ENCODE results near the gene PLXDC1. TPM values are rescaled to one million over a fixed set of nuclear protein-coding genes. Genes with fewer than 3 reads are reported as not detected.
A peak's percentile ranks its signal among the peaks of the same experiment; 100 is the strongest.

PLXDC1 gene
- total RNA-seq: 9.6 TPM

DNA sequence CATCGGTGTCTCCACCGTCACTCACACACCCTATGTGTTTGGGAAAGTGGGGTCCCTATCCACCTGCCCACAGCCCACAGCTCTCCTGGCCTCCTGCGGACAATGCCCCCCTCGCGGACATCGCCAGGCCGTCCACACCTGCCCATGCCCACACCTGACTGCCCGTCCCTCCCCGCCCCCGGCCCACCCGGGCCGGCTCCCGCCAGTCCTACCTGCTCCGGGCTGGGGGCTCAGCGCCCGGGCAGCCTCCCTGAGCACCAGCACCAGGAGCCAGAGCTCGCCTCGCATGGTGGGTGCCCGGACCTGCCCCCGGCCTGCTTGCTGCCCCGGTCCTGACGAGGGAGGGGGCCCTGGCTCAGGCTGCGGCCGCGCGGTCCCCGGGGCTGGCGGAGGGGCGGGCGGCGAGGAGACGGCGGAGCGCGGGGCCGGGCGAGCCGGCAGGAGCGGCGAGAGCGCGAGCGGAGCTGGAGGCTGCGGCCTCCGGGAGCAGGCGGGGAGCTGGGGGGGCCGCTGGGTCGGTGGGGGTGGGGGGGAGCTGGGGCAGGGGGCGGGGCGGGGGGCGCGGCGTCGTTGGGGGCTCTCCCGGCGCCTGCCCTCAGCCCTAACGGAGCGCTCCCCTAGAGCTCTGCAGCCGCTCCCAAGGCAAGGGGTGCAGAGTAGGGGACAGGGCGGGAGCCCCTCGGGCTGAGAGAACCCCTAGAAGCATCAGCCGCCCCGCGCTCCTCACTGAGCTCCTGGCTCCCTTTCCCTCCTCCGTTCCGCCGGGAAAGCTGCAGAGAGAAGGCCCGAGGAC, at the start of gene PLXDC1:
Gene PLXDC1, minus strand, starts transcription at position 488 of the 793 bp plus-strand sequence. Its CDS starts 200 bp downstream, at position 288.
- peaks cover 30% of the 10 kb centered on the region for H3K4me1 ChIP-seq (ENCODE audit: insufficient read depth, low read length)
- H3K9me3 ChIP-seq (ENCODE audit: low read depth, low read length): no peaks in the 10 kb centered on the region
- H3K4me3 ChIP-seq (ENCODE audit: low read length): peak within 1 kb of the TSS; percentile 93
- peaks cover 23% of the 10 kb centered on the region for H3K27me3 ChIP-seq (ENCODE audit: insufficient read depth, low read length)

DNA sequence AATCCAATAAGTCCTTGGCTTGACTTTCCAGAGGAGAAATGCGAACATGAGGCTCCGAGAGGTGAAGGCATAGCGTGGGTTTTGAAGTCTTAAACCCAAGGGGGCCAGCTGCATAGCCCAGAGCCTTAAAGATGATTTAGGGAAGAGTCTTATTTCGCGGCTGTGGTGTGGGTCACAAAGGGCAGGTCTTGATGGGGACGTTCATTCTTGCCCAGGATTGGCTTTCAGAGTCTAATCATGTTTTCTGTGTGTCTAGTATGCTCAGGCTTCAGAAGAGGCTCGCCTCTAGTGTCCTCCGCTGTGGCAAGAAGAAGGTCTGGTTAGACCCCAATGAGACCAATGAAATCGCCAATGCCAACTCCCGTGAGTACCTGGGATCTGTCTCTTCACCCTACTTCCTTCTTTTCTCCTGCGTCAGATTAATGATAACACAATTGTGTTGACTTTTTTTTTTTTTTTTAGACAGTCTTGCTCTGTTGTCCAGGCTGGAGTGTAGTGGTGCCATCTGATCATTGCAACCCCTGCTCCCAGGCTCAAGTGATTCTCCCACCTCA, 49.6 kb upstream of the PLXDC1 start:
- Histone ChIP-seq H3K4me3 (ENCODE audit: low read length) (peak overlapping the region; percentile 75), H3K9me3 (ENCODE audit: low read depth, low read length) (no peaks in the 10 kb centered on the region), H3K27me3 (ENCODE audit: insufficient read depth, low read length) (no peaks in the 10 kb centered on the region), H3K4me1 (ENCODE audit: insufficient read depth, low read length) (peaks cover 44% of the 10 kb centered on the region)

DNA sequence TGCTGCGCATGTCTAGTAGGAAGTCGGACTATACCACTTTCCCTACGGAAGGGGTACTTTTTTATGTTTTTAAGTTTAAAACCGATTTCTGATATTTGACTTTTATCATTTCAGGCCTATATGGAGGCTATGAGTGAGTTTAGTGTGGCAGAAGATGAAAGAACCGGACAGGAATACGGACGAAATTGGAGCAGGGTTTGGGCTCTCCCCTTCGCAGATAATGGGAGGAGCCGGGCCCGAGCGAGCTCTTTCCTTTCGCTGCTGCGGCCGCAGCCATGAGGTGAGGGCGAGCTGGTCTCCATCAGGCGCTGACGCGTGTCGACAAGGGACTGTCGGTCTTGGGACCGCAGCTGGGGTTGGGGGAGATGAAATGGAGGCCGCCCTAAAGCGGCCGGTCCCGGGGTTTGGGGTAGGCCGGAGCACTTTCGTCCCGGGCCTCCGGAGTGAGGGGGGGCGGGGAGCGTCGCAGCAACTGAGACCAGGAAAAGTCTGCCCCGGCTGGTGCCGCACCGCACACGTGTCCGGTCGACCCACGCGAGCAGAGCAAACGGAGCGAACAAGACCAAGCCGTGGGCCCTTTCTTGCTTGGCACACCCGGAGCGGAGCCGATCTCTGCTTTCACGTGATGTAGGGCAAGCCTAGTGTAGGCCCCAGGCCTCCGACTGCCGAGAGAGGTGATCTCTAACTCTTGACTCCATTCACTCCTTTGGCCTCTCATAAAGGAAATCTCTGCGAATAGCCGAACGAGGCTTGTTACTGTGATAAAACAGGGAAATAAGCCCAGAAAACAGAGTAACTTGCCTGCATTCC, 48.8 kb upstream of the PLXDC1 start, which contains the start of gene RPL19:
Gene RPL19, plus strand, starts transcription at position 214 of the 810 bp plus-strand sequence. Its CDS starts 62 bp downstream, at position 276.
- peak within 1 kb of the TSS; percentile 75 for H3K4me3 ChIP-seq (ENCODE audit: low read length)
- H3K27me3 ChIP-seq (ENCODE audit: insufficient read depth, low read length): no peaks in the 10 kb centered on the region
- no peaks in the 10 kb centered on the region for H3K9me3 ChIP-seq (ENCODE audit: low read depth, low read length)
- peaks cover 50% of the 10 kb centered on the region for H3K4me1 ChIP-seq (ENCODE audit: insufficient read depth, low read length)

DNA sequence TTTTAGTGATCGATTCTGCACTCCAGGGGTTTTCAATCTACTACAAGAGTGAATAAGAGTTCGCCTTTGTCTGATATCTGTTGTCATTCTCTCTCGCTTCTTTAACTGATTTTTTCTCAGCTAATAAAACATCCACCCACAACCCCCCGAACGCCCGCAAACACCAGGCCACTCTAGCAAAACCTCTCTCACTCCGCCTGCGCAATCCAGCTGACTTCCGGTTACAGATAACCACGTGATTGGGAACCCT, 48.3 kb upstream of the PLXDC1 start:
- peaks cover 50% of the 10 kb centered on the region for H3K4me1 ChIP-seq (ENCODE audit: insufficient read depth, low read length)
- H3K27me3 ChIP-seq (ENCODE audit: insufficient read depth, low read length): no peaks in the 10 kb centered on the region
- H3K9me3 ChIP-seq (ENCODE audit: low read depth, low read length): no peaks in the 10 kb centered on the region
- peak overlapping the region; percentile 75 for H3K4me3 ChIP-seq (ENCODE audit: low read length)

DNA sequence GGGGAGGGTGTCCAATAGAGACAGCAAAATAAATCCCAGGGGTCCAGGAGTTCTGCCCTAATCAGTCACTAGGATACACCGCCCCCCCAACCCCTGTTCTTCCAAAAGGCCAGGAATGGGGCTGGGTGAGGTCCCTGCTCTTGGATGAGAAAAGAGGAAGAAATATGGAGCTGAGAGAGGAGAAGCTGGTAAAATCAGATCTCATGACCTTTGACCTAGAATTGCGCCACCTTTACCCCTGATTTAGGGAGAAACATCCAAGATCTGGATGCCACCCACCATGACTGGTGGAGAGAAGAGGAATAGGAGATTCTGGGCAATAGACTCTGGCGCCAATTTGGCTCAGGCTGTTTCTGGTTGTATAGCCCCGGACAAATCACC, 46.7 kb upstream of the PLXDC1 start:
- Histone ChIP-seq H3K4me3 (ENCODE audit: low read length) (no peak overlapping the region), H3K27me3 (ENCODE audit: insufficient read depth, low read length) (no peaks in the 10 kb centered on the region), H3K4me1 (ENCODE audit: insufficient read depth, low read length) (peaks cover 50% of the 10 kb centered on the region), H3K9me3 (ENCODE audit: low read depth, low read length) (no peaks in the 10 kb centered on the region)

DNA sequence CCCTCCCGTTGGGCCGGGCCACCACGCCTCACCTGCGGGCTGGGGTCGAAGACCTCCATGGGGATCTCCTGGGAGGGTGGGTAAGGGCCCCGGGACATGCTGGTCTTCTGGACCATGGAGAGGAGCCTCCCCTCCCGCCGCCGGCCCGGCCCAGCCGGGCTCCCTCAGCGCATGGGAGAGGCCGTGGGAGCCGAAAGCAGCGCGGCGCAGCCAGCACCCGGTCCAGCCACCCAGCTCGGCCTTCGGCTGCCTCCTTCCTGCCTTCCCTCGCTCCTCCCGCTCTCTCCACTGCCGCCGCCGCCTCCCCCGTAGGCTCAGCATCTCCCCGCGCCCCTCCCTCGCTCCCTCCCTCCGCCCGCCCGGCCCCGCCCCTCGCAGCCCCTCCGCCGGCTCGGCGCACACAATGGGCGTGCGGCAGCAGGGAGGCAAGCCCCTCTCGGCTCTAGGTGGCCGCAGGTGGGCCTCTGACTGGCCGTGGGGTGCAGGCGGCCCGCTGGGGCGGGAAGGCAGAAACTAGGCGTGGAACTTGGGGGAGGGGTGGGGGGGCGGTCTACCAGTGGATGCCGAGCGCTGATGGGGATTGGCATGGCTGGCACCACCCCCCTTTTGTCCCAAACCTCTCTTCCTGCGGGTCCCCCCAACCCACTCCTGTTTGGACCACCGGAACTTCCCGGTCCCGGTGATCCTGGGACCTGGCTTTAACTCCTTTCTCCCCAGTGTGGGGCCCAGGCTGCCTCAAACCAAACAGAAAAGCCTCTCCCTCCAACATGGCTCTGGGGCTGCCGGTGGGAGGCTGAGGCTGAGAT, 46.1 kb upstream of the PLXDC1 start, which contains the start of gene CACNB1:
Gene CACNB1, minus strand, starts transcription at position 290 of the 806 bp plus-strand sequence. Its CDS starts 174 bp downstream, at position 116.
- Histone ChIP-seq H3K27me3 (ENCODE audit: insufficient read depth, low read length) (no peaks in the 10 kb centered on the region), H3K4me3 (ENCODE audit: low read length) (peak within 1 kb of the TSS; percentile 52), H3K4me1 (ENCODE audit: insufficient read depth, low read length) (peaks cover 50% of the 10 kb centered on the region), H3K9me3 (ENCODE audit: low read depth, low read length) (no peaks in the 10 kb centered on the region)

DNA sequence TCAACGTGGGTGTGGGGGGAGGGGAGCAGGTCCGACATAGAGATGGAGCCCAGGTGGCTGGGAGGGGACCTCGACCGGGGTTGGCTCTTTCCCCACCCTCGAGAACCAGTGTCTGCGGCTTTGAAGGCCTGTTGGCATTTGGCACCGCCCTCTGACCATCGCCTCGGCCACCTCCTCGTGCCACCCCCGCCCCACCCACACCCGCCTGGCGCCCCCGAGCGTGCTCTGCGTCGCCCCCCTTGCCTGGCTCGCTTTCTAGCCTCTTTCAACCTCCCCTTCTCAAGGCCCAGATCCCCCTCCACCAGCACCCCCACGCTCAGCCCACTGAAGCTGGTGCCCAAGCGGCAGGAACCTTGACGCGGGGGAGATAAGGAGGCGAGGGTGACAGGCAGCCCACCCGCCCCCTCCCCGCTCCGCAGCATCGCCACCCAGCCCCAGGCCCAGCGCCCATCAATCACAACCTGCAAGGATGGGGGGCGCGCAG, 45.4 kb upstream of the PLXDC1 start:
- Histone ChIP-seq H3K4me3 (ENCODE audit: low read length) (peak overlapping the region; percentile 52), H3K27me3 (ENCODE audit: insufficient read depth, low read length) (no peaks in the 10 kb centered on the region), H3K9me3 (ENCODE audit: low read depth, low read length) (no peaks in the 10 kb centered on the region), H3K4me1 (ENCODE audit: insufficient read depth, low read length) (peaks cover 45% of the 10 kb centered on the region)

DNA sequence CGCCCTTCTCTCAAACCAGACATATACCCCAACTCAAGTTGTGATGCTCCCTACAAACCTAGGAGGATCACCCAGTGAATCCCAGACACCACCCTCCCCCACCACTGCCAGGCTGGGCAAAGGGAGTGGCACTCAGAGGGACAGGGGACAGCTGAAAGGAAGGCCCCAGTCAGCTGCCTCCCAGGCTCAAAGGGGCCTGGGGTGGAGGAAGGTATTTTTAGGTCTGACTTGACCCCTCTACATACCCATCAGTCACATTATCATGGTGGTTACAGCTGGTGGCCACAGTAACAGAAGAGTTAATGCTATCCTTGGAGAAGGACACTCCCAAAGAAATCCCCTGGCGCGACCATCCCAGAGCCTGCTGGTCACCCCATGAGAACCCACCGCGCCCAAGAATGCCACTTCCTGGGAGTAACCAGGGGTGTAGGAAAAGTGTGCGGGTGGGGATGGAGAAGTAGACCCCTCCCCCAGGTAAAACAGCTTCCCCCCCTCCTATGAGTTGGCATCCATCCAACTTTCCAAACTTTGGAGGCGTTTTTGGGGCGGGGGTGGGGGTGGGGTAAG, 44.9 kb upstream of the PLXDC1 start:
- Histone ChIP-seq H3K27me3 (ENCODE audit: insufficient read depth, low read length) (no peaks in the 10 kb centered on the region), H3K4me1 (ENCODE audit: insufficient read depth, low read length) (peaks cover 40% of the 10 kb centered on the region), H3K4me3 (ENCODE audit: low read length) (no peak overlapping the region), H3K9me3 (ENCODE audit: low read depth, low read length) (no peaks in the 10 kb centered on the region)

DNA sequence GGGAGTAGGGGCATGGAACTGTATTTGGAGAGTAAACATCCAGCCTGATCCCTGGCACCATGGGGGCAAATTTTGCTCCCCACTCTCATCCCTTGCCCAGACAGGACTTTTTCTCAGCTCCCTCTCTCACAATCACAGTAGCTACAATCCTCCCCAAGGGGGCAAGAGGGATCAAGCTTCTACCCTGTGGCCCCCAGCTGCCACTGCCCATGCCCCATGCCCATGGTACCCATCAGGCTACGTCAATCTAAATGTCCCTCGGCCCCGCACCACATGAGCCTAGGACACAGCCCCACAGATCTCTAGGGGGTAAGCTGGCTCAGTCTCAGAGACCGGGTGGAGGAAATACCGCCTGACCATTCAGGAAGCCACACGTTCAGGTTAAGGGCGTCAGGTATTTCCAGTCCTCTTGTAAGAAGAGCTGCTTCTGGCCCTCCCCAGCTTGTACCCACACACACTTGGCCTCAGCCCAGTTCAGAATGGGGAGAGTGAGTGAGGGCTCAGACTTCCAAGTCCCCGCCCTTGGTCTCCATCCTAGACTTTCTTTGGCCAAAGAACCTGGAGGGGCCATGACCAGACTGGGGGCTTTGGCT, 44.2 kb upstream of the PLXDC1 start:
- Histone ChIP-seq H3K27me3 (ENCODE audit: insufficient read depth, low read length) (no peaks in the 10 kb centered on the region), H3K4me1 (ENCODE audit: insufficient read depth, low read length) (peaks cover 33% of the 10 kb centered on the region), H3K9me3 (ENCODE audit: low read depth, low read length) (no peaks in the 10 kb centered on the region), H3K4me3 (ENCODE audit: low read length) (no peak overlapping the region)

DNA sequence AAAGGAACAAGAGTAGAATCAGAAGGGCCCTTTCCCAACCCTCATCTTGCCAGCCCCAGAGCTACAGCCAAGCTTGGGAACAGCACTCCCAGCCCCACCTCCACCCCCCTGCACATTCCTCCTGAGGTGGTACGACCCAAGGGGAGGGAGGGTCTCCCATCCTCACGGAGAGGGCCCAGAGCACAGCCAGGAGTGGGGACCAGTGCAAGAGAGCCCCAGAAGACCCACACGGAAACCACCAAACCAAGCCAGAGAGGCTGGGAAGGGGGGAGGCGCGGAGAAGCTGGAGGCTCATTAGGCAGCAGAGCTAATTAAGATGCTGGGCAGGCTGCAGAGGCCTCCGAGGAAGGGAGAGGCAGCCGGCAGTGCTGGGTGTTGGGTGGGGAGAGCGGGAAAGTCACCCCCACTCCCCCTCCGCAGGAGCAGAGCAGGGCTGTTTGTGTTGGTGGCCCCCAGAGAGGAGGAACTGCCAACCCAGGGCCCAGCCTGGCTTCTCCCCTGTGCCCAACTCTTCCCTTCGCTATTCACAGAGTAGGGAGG, 43.6 kb upstream of the PLXDC1 start:
- Histone ChIP-seq H3K4me1 (ENCODE audit: insufficient read depth, low read length) (peaks cover 31% of the 10 kb centered on the region), H3K4me3 (ENCODE audit: low read length) (no peak overlapping the region), H3K27me3 (ENCODE audit: insufficient read depth, low read length) (no peaks in the 10 kb centered on the region), H3K9me3 (ENCODE audit: low read depth, low read length) (no peaks in the 10 kb centered on the region)

DNA sequence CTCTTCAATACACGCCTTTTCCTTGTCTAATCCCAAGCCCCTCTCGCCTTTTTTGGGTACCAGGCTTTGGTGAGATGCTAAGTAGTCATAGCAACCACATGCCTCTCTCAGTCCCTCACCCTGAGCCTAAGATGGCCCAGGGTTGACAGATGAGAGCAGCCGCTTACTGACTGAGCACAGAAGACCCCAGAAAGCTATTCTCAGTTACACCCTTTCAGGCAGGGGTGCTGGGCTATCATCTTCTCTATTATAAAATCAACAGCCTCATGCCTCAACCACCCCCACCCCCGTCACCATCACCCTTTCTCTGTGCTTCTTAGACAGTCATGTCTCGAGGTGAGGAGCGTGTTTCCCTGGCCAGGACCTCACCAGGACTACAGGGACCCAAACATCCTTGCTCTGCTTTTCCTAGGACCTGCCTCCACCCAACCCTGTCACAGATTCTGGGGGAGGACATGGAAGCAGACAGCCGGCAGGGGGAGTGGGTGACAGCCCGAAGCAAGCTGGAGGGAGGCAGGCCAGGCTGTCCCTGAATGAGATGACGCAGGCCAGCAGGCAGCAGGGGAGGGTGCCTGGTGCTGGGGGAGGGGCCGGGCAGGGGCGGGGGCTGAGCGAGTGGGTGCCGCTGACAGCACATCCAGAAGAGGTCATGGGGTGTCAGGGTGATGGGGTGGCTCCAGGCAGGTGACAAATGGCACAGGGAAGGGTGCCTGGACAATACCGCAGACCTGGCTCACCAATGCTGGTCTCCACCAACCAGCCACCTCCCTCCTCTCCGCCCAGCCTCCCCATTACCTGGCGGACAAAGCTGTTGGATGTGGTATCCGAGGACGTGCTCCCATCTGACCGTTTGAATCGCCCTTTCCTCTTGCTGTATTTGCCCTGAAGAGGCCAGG, 42.9 kb upstream of the PLXDC1 start:
- Histone ChIP-seq H3K27me3 (ENCODE audit: insufficient read depth, low read length) (no peaks in the 10 kb centered on the region), H3K4me1 (ENCODE audit: insufficient read depth, low read length) (peaks cover 27% of the 10 kb centered on the region), H3K9me3 (ENCODE audit: low read depth, low read length) (no peaks in the 10 kb centered on the region), H3K4me3 (ENCODE audit: low read length) (no peak overlapping the region)

DNA sequence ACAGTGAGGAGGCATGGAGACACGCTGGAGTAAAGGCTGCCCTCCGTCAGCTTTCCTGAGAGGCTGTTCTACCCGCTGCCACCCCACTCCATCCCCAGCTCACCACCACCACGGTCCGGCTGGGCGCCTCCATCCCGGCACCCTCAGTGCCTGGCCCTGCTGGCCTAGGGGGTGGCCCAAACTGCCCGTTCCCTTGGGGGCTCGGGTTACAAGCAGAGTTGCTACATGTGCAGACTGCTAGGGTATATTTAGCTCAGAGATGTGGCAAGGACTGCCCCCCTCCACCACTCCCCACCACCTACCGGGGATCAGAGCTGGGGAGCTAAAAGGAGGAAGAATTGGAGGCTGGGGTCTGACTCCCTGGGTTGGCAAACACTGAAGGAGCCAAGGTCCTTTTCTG, 41.9 kb upstream of the PLXDC1 start:
- Histone ChIP-seq H3K4me3 (ENCODE audit: low read length) (no peak overlapping the region), H3K4me1 (ENCODE audit: insufficient read depth, low read length) (peaks cover 18% of the 10 kb centered on the region), H3K27me3 (ENCODE audit: insufficient read depth, low read length) (no peaks in the 10 kb centered on the region), H3K9me3 (ENCODE audit: low read depth, low read length) (no peaks in the 10 kb centered on the region)

DNA sequence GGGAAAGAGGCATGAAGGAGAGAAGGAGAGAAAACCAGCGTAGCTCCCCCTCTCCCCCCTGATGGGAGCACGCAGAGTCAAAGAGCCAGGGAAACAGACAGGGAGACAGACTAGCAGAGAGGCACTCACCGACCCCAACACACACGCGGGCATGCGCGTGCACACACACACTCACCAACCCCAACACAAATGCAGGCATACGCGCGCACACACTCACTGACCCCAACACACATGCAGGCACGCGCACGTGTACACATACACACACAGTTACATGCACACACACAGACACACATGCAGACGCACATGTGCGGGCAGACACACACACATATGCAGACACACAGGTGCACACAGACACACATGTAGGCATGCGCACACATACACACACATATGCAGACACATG, 41.5 kb upstream of the PLXDC1 start:
- H3K4me1 ChIP-seq (ENCODE audit: insufficient read depth, low read length): peaks cover 13% of the 10 kb centered on the region
- H3K27me3 ChIP-seq (ENCODE audit: insufficient read depth, low read length): no peaks in the 10 kb centered on the region
- H3K9me3 ChIP-seq (ENCODE audit: low read depth, low read length): no peaks in the 10 kb centered on the region

More for the DNA sequence above, 41.5 kb upstream of the PLXDC1 start:
- H3K4me3 ChIP-seq (ENCODE audit: low read length): no peak overlapping the region
